ENCODE measurements around the gene TAS2R60. TPM values are rescaled to one million over a fixed set of nuclear protein-coding genes. Genes with fewer than 3 reads are reported as not detected.

TAS2R60 gene
- polyA plus RNA-seq, 1 of the 3 experiments (the other 2 are of a cell fraction) = not detected

DNA sequence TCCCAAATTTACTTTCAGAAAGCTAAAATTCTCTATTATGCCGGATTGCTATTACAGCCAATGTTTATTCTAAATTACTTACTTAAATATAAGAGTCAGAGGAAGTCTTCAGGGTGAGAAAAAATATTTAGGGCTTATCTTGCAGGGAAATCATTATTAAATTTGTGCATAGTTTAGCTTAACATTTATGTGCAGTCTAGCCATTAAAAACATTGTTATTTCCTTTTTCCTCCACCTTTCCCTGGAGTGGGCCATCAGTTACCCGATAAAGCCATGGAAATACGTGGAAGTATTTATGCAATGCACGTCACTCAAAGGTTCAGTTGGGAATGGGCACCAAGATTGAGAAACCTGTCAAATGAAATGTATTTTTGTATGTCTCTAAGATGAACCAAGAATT is 9.5 kb upstream of the TAS2R60 start:
- no peak for TF ChIP-seq SMC3 (IDR thresholded peaks at IDR 0.05; ENCODE audit: low read depth, low read length)
- no peak for TF ChIP-seq TAF1 (IDR thresholded peaks at IDR 0.05; ENCODE audit: borderline replicate concordance, low read depth, low read length)
- no peak for TF ChIP-seq ELF1 (IDR thresholded peaks at IDR 0.05)
- TF ChIP-seq, protein P1, sequence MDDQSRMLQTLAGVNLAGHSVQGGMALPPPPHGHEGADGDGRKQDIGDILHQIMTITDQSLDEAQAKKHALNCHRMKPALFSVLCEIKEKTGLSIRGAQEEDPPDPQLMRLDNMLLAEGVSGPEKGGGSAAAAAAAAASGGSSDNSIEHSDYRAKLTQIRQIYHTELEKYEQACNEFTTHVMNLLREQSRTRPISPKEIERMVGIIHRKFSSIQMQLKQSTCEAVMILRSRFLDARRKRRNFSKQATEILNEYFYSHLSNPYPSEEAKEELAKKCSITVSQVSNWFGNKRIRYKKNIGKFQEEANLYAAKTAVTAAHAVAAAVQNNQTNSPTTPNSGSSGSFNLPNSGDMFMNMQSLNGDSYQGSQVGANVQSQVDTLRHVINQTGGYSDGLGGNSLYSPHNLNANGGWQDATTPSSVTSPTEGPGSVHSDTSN (IDR thresholded peaks at IDR 0.05) = no peak
- no peak for TF ChIP-seq TCF12 (IDR thresholded peaks at IDR 0.05)

DNA sequence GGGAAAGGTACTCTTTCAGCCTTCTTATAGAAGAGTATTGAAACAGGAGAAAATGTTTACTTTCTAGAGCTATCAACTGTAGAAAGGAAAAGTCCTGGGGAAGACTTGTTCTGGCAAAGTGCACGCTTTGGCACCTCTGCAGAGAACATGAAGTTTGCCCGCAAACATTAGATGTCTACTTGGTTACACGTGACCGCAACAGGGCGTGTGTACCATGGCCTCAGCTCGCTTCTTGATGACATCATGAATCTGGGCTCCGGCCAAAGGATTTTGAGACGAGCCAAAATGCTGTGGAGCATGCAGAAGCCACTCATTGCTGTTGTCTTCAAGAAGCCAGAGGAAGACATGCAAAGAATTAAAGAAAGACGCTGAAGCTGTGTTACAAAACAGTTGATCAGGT is 8.6 kb upstream of the TAS2R60 start:
- no peak overlapping the region for H3K9ac ChIP-seq
- H3K79me2 ChIP-seq (ENCODE audit: insufficient read depth) = no peaks in the 10 kb centered on the region
- H3K4me2 ChIP-seq = no peak overlapping the region
- no peak overlapping the region for H3K27ac ChIP-seq (ENCODE audit: low read depth in 2 of 2, low read length in 1 of 2)
- peaks cover 17% of the 10 kb centered on the region for H3F3A ChIP-seq (replicated peaks; ENCODE audit: insufficient read depth)
- no peaks in the 10 kb centered on the region for H3K9me2 ChIP-seq
- ChIA-PET POLR2A (no interaction called here), CTCF (no interaction called here)
- no peak overlapping the region for H2AFZ ChIP-seq (ENCODE audit: low read depth)
- no peaks in the 10 kb centered on the region for H3K9me3 ChIP-seq
- H3K27me3 ChIP-seq (ENCODE audit: insufficient read depth) = no peaks in the 10 kb centered on the region
- no peak overlapping the region for H3K4me3 ChIP-seq (ENCODE audit: low read depth in 2 of 2, low read length in 1 of 2)
- 55% methylated on average over 9 of the region's 9 CpGs for WGBS (ENCODE audit: low lambda C conversion rate)
- H4K20me1 ChIP-seq (ENCODE audit: insufficient read depth) = no peaks in the 10 kb centered on the region
- no peaks in the 10 kb centered on the region for H3K36me3 ChIP-seq (replicated peaks in 1 of 2; ENCODE audit: control insufficient read depth in 1 of 2, insufficient read depth in 2 of 2, low read length in 1 of 2)
- H3K4me1 ChIP-seq (ENCODE audit: control insufficient read depth in 1 of 2, insufficient read depth in 2 of 2, low read depth in 1 of 2, low read length in 1 of 2) = peaks cover 0 to 18% of the 10 kb centered on the region in 2 experiments; a peak in 2 of 4 replicates
- no peak for DNase-seq
- TF ChIP-seq, protein P2, sequence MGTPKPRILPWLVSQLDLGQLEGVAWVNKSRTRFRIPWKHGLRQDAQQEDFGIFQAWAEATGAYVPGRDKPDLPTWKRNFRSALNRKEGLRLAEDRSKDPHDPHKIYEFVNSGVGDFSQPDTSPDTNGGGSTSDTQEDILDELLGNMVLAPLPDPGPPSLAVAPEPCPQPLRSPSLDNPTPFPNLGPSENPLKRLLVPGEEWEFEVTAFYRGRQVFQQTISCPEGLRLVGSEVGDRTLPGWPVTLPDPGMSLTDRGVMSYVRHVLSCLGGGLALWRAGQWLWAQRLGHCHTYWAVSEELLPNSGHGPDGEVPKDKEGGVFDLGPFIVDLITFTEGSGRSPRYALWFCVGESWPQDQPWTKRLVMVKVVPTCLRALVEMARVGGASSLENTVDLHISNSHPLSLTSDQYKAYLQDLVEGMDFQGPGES (IDR thresholded peaks at IDR 0.05; ENCODE audit: low read depth, low read length) = no peak
- TF ChIP-seq ELF1 (IDR thresholded peaks at IDR 0.05) = no peak
- TF ChIP-seq, protein P3, sequence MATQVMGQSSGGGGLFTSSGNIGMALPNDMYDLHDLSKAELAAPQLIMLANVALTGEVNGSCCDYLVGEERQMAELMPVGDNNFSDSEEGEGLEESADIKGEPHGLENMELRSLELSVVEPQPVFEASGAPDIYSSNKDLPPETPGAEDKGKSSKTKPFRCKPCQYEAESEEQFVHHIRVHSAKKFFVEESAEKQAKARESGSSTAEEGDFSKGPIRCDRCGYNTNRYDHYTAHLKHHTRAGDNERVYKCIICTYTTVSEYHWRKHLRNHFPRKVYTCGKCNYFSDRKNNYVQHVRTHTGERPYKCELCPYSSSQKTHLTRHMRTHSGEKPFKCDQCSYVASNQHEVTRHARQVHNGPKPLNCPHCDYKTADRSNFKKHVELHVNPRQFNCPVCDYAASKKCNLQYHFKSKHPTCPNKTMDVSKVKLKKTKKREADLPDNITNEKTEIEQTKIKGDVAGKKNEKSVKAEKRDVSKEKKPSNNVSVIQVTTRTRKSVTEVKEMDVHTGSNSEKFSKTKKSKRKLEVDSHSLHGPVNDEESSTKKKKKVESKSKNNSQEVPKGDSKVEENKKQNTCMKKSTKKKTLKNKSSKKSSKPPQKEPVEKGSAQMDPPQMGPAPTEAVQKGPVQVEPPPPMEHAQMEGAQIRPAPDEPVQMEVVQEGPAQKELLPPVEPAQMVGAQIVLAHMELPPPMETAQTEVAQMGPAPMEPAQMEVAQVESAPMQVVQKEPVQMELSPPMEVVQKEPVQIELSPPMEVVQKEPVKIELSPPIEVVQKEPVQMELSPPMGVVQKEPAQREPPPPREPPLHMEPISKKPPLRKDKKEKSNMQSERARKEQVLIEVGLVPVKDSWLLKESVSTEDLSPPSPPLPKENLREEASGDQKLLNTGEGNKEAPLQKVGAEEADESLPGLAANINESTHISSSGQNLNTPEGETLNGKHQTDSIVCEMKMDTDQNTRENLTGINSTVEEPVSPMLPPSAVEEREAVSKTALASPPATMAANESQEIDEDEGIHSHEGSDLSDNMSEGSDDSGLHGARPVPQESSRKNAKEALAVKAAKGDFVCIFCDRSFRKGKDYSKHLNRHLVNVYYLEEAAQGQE (IDR thresholded peaks at IDR 0.05; ENCODE audit: low read depth, low read length) = no peak
- TF ChIP-seq JUND (IDR thresholded peaks at IDR 0.05) = no peak
- TF ChIP-seq CHD2 (IDR thresholded peaks at IDR 0.05; ENCODE audit: low read length, partially characterized antibody) = no peak
- no peak for TF ChIP-seq YY1 (IDR thresholded peaks at IDR 0.05; ENCODE audit: low read depth)
- TF ChIP-seq RCOR1 (IDR thresholded peaks at IDR 0.05; ENCODE audit: low read length) = no peak
- TF ChIP-seq FOXJ3 (CRISPR knock-in tag; IDR thresholded peaks at IDR 0.05) = no peak
- no peak for TF ChIP-seq EZH2phosphoT487 (IDR thresholded peaks at IDR 0.05; ENCODE audit: borderline replicate concordance, low read depth)
- TF ChIP-seq GATA2 (CRISPR knock-in tag; IDR thresholded peaks at IDR 0.05) = no peak
- no peak for TF ChIP-seq RAD21 (IDR thresholded peaks at IDR 0.05; ENCODE audit: low read length)
- no peak for TF ChIP-seq TEAD4 (IDR thresholded peaks at IDR 0.05; ENCODE audit: borderline replicate concordance, insufficient read depth)
- TF ChIP-seq POLR2AphosphoS5 (IDR thresholded peaks at IDR 0.05; ENCODE audit: low read depth, low read length) = no peak
- TF ChIP-seq MXI1 (IDR thresholded peaks at IDR 0.05; ENCODE audit: low read depth, low read length) = no peak
- no peak for TF ChIP-seq RFX5 (IDR thresholded peaks at IDR 0.05; ENCODE audit: low read length)
- no peak for TF ChIP-seq NFIC (IDR thresholded peaks at IDR 0.05; ENCODE audit: borderline replicate concordance)
- TF ChIP-seq, protein P4, sequence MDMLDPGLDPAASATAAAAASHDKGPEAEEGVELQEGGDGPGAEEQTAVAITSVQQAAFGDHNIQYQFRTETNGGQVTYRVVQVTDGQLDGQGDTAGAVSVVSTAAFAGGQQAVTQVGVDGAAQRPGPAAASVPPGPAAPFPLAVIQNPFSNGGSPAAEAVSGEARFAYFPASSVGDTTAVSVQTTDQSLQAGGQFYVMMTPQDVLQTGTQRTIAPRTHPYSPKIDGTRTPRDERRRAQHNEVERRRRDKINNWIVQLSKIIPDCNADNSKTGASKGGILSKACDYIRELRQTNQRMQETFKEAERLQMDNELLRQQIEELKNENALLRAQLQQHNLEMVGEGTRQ (IDR thresholded peaks at IDR 0.05; ENCODE audit: borderline replicate concordance, low read depth, low read length) = no peak
- no peak for TF ChIP-seq SIN3A (IDR thresholded peaks at IDR 0.05; ENCODE audit: borderline replicate concordance, low read depth, low read length)
- no peak for TF ChIP-seq RXRA (IDR thresholded peaks at IDR 0.05; ENCODE audit: borderline replicate concordance, low read depth)

More for the DNA sequence above, 9.5 kb upstream of the TAS2R60 start:
- Histone ChIP-seq H3K4me1 (ENCODE audit: control insufficient read depth in 1 of 2, insufficient read depth in 2 of 2, low read depth in 1 of 2, low read length in 1 of 2) (peaks cover 0 to 19% of the 10 kb centered on the region in 2 experiments; a peak in 2 of 4 replicates), H2AFZ (ENCODE audit: low read depth) (no peak overlapping the region), H3K27me3 (ENCODE audit: insufficient read depth) (no peaks in the 10 kb centered on the region), H3K9me2 (no peaks in the 10 kb centered on the region), H3K79me2 (ENCODE audit: insufficient read depth) (no peaks in the 10 kb centered on the region), H3K4me2 (no peak overlapping the region), H3K9me3 (no peaks in the 10 kb centered on the region), H3F3A (replicated peaks; ENCODE audit: insufficient read depth) (peaks cover 20% of the 10 kb centered on the region), H4K20me1 (ENCODE audit: insufficient read depth) (no peaks in the 10 kb centered on the region), H3K9ac (no peak overlapping the region), H3K27ac (ENCODE audit: low read depth in 2 of 2, low read length in 1 of 2) (no peak overlapping the region), H3K4me3 (ENCODE audit: low read depth in 2 of 2, low read length in 1 of 2) (no peak overlapping the region), H3K36me3 (replicated peaks in 1 of 2; ENCODE audit: control insufficient read depth in 1 of 2, insufficient read depth in 2 of 2, low read length in 1 of 2) (no peaks in the 10 kb centered on the region)
- ChIA-PET POLR2A (no interaction called here), CTCF (no interaction called here)
- 45% methylated on average over 4 of the region's 4 CpGs for WGBS (ENCODE audit: low lambda C conversion rate)
- no peak for DNase-seq
